ENCODE measurements around the gene INCA1. TPM values are rescaled to one million over a fixed set of nuclear protein-coding genes. Genes with fewer than 3 reads are reported as not detected.

Gene INCA1
- total and polyA plus RNA-seq, 2 of the 8 experiments (the other 6 are each of a cell fraction or from before 2014, with no cell fraction given), result 0.89 to 1.4 TPM

DNA sequence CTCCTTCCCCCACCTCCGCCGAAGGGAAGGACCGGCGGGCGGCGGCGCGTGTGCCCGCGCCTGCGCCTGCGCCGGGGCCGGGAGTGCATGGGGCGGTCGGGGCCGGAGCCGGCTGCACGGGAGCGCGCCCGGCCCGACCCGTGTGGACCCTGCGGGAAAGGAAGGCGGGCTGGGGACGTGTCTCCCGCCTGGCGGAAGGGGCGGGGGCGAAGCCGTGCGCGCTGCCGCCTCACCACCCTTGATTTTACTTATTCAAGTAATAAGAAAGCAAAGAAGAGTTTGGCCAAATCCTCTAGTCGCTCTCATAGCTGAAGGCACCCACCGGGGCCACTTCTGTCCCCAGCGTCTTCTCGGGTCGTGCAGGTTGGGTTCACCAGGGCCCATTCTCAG is 48.4 kb downstream of the INCA1 start:
- peak overlapping the region; percentile 94; the same call in 1 of the 2 replicates for H3K27ac ChIP-seq (ENCODE audit: low read depth, low read length)
- H3K18ac ChIP-seq (ENCODE audit: extremely low read depth, low read length), result peak overlapping the region; percentile 97
- H3K4me2 ChIP-seq (ENCODE audit: insufficient read depth in 1 of 2, low read depth in 2 of 2, low read length in 2 of 2), result peak overlapping the region; percentile 87 to 95
- peak in 1 of 2 experiments; percentile 85 for DNase-seq (ENCODE audit: low read depth in 1 of 2, low spot score in 2 of 2)
- no peak overlapping the region for H2AK5ac ChIP-seq (ENCODE audit: low read depth, low read length)
- no peaks in the 10 kb centered on the region for H3K27me3 ChIP-seq (replicated peaks in 1 of 4; ENCODE audit: control insufficient read depth in 3 of 4, extremely low read depth in 1 of 4, insufficient read depth in 3 of 4, low read length in 3 of 4)
- peak overlapping the region; percentile 62 for H3K4ac ChIP-seq (replicated peaks; ENCODE audit: insufficient read length, low read depth, low read length)
- H3K56ac ChIP-seq (replicated peaks; ENCODE audit: insufficient read length, low read depth, low read length), result peak overlapping the region; percentile 93
- peak overlapping the region in 3 of 4 experiments; percentile 75 to 93 (median 77); a peak in 6 of 7 replicates for H3K9ac ChIP-seq (replicated peaks in 1 of 4; ENCODE audit: extremely low read depth in 1 of 4, low read depth in 3 of 4, low read length in 3 of 4)
- peak overlapping the region; percentile 94 for H4K91ac ChIP-seq (replicated peaks; ENCODE audit: insufficient read length, low read length)
- peaks cover 2 to 28% (median 22%) of the 10 kb centered on the region in 4 experiments for H3K36me3 ChIP-seq (ENCODE audit: control insufficient read depth in 2 of 4, insufficient read depth in 4 of 4, low read length in 3 of 4)
- peak overlapping the region; percentile 94 for H2BK5ac ChIP-seq (ENCODE audit: low read depth, low read length)
- H2BK12ac ChIP-seq (ENCODE audit: low read depth, low read length), result 0 out of 2 replicates have a peak overlapping the region, but pooled peaks have one; percentile 85
- peaks cover 18% of the 10 kb centered on the region for H3K23me2 ChIP-seq (ENCODE audit: low read depth, low read length)
- peak overlapping the region; percentile 87 to 99 (median 96) for H3K4me3 ChIP-seq (ENCODE audit: extremely low read depth in 1 of 4, insufficient read depth in 2 of 4, low read depth in 3 of 4, low read length in 4 of 4)
- peak overlapping the region; percentile 73; the same call in 1 of the 2 replicates for H4K8ac ChIP-seq (ENCODE audit: extremely low read depth, insufficient read depth, low read length)
- H3K79me2 ChIP-seq (ENCODE audit: control insufficient read depth in 1 of 2, insufficient read depth in 2 of 2, low read length in 2 of 2), result peaks cover 8 to 39% of the 10 kb centered on the region in 2 experiments
- 0% methylated on average over 26 of the region's 40 CpGs; no CpG with 5 or more reads in 1 of the 2 experiments for WGBS, 2 experiments (ENCODE audit: extremely low coverage in 1 of 2, insufficient coverage in 1 of 2, insufficient read length in 1 of 2, insufficient replicate concordance in 2 of 2, low coverage in 1 of 2, low lambda C conversion rate in 2 of 2, missing lambda C conversion rate in 1 of 2)
- 0 out of 2 replicates have a peak, but pooled peaks cover 2% of the 10 kb centered on the region for H3K79me1 ChIP-seq (ENCODE audit: low read depth, low read length)
- H4K20me1 ChIP-seq (replicated peaks in 1 of 2; ENCODE audit: control insufficient read depth in 1 of 2, insufficient read depth in 2 of 2, low read length in 2 of 2), result peaks cover 16 to 18% of the 10 kb centered on the region in 2 experiments
- H3K14ac ChIP-seq (ENCODE audit: insufficient read length), result no peak overlapping the region
- H4K5ac ChIP-seq (ENCODE audit: insufficient read length, low read depth, low read length), result peak overlapping the region; percentile 97
- CTCF ChIA-PET (ENCODE audit: partially characterized antibody), result interaction anchor here (1.0 to 2.1 kb wide), 2 partner anchors 9 to 18 kb away, joined by 3 to 5 read pairs; partner anchors contain the start of genes RNF167 and SLC25A11
- no peak overlapping the region for H2BK20ac ChIP-seq (ENCODE audit: low read length)
- H2BK15ac ChIP-seq (ENCODE audit: low read length), result peak overlapping the region; percentile 81; the same call in 1 of the 2 replicates
- H3K9me3 ChIP-seq (ENCODE audit: insufficient read depth in 2 of 2, low read depth in 1 of 2, low read length in 1 of 2), result no peaks in the 10 kb centered on the region
- H3K23ac ChIP-seq (ENCODE audit: insufficient read length), result no peak overlapping the region
- peak overlapping the region; percentile 35 for H2BK120ac ChIP-seq (replicated peaks; ENCODE audit: low read depth, low read length)
- no peak for FAIRE-seq
- H3K4me1 ChIP-seq (replicated peaks in 1 of 4; ENCODE audit: control insufficient read depth in 3 of 4, insufficient read depth in 4 of 4, low read length in 3 of 4), result peaks cover 4 to 17% (median 12%) of the 10 kb centered on the region in 4 experiments
- H2AFZ ChIP-seq (ENCODE audit: low read length), result no peak overlapping the region
- POLR2A ChIA-PET (ENCODE audit: partially characterized antibody), result interaction anchor here (0.6 to 32.4 kb wide), 19 partner anchors 2 to 338 kb away, joined by 3 to 987 read pairs (median 5); partner anchors contain the start of genes C17orf107, CAMTA2, ENO3 and GP1BA
- TF ChIP-seq GTF2F1 (IDR thresholded peaks at IDR 0.05; ENCODE audit: borderline replicate concordance, low read depth, low read length) (no peak), CREB1 (IDR thresholded peaks at IDR 0.05) (no peak), SIN3A (conservative IDR thresholded peaks at IDR 0.05 in 1 of 2, IDR thresholded peaks at IDR 0.05 in 1 of 2; ENCODE audit: low read depth in 1 of 2, low read length in 2 of 2) (0 out of 4 replicates have a peak, but pooled peaks of 1 of the 2 experiments have one; percentile 9), TCF12 (IDR thresholded peaks at IDR 0.05; ENCODE audit: low read depth, low read length) (no peak), MAFK (IDR thresholded peaks at IDR 0.05; ENCODE audit: low read depth, low read length) (no peak), TAF1 (IDR thresholded peaks at IDR 0.05; ENCODE audit: low read depth, low read length) (no peak), CTBP2 (IDR thresholded peaks at IDR 0.05; ENCODE audit: borderline replicate concordance, insufficient read depth, insufficient read length, low read length) (no peak), ZNF274 (IDR thresholded peaks at IDR 0.05; ENCODE audit: borderline replicate concordance, extremely low read depth, low read length) (no peak), SRF (IDR thresholded peaks at IDR 0.05; ENCODE audit: low read depth, low read length) (no peak), TAF7 (optimal IDR thresholded peaks at IDR 0.05; ENCODE audit: borderline replicate concordance, low read depth, low read length) (no peak)
- TF ChIP-seq, protein P1, sequence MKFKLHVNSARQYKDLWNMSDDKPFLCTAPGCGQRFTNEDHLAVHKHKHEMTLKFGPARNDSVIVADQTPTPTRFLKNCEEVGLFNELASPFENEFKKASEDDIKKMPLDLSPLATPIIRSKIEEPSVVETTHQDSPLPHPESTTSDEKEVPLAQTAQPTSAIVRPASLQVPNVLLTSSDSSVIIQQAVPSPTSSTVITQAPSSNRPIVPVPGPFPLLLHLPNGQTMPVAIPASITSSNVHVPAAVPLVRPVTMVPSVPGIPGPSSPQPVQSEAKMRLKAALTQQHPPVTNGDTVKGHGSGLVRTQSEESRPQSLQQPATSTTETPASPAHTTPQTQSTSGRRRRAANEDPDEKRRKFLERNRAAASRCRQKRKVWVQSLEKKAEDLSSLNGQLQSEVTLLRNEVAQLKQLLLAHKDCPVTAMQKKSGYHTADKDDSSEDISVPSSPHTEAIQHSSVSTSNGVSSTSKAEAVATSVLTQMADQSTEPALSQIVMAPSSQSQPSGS (IDR thresholded peaks at IDR 0.05; ENCODE audit: low read length), result no peak

All from H1 (cell line).